T-helper 17 cell (primary cell): ENCODE measurements around the gene LOX. TPM values are rescaled to one million over a fixed set of nuclear protein-coding genes. Genes with fewer than 3 reads are reported as not detected.

Source experiments
- ATAC-seq: fragments of 150-1000 bp; cut with Tn5 transposase; 2 replicates; pipeline ENCODE4 v1.10.0; 2021; ENCODE audit warnings: mild to moderate bottlenecking, moderate library complexity
- DNase-seq, 3 donors: peaks; one replicate each; pipeline versions ENCODE4 v3.0.0 to v3.0.0-alpha.2; 2020 to 2021
- H3K9me3 ChIP-seq: one replicate; pipeline ENCODE4 v1.7.0; 2013; ENCODE audit warnings: low read length, mild to moderate bottlenecking; ENCODE audit not compliant: control insufficient read depth, poor library complexity, severe bottlenecking
- H3K27ac Mint-ChIP-seq: one replicate; pipeline ENCODE4 v1.8.0; 2022; ENCODE audit warnings: mild to moderate bottlenecking, moderate library complexity, mixed read lengths
- H3K27me3 Mint-ChIP-seq: one replicate; pipeline ENCODE4 v1.8.0; 2022; ENCODE audit warnings: mixed read lengths
- H3K36me3 Mint-ChIP-seq: one replicate; pipeline ENCODE4 v1.8.0; 2022; ENCODE audit warnings: low read depth, mixed read lengths
- H3K4me1 Mint-ChIP-seq: one replicate; pipeline ENCODE4 v1.8.0; 2022; ENCODE audit warnings: mild to moderate bottlenecking, mixed read lengths
- H3K4me3 Mint-ChIP-seq: one replicate; pipeline ENCODE4 v1.8.0; 2022; ENCODE audit warnings: mild to moderate bottlenecking, moderate library complexity, mixed read lengths
- total RNA-seq, 4 donors: library from RNA in 2 of 4; stranded (reverse) in 2 of 4; gene quantifications; one replicate each; pipeline ENCODE4 v1.2.3 and lab custom pipeline; 2022 to 2026

Gene LOX
- total RNA-seq (under 1 TPM in 1 of 2 donors, not detected in 1; 0.65 TPM), total RNA-seq (lab: John Stamatoyannopoulos, UW) (0 to 0.35 reads per million in 2 donors)

DNA sequence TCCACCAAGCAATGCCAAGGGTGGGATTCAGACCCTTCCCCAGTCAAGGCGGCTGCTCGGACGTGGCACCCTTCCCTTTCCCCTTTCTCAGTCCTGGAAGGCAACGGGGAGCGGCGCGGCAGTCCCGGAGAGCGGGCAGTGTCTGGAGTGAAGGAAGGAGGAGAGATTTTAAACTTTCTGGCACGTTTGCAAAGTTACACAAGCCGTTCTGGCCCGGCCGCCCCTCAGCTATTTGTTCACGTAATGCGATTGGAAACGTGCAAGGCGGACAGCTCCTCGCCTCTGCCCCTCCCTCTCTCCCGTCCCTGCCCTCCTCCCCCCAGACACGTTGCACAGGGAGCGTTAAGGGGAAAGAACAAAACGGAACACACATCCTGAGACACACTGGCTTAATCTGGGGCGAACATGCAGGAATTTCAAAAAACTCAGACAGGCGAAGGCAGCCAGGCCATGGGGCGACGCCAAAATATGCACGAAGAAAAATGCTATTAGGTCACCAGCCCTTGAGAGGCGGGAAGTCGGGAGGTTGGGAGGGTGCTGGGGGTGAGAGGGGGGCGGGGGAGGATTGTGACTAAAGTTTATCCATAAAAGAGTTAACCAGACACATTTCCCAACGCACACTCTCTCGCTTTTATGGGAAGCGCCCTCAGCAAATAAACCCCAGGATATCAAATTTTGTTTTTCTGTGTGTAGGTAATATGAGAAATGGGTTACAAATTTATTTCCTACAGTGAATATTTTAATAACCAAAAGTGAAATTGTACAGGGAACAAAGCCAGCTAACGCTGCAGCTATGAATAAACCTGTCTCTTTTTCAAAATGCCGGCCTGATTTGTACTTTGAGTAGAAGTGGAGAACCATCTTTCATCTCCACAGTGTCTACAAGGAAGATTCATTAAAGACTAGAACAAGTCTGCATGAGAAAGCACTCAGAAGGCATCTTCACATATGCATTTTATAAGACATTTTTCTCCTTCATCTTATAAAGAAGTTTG lies at the start of gene LOX:
TSS of gene LOX (minus strand) at position 144 of the 995 bp plus-strand sequence. CDS start 274 bp downstream, outside the sequence.
- Mint-ChIP-seq H3K36me3 (peaks cover 4% of the 10 kb centered on the region), H3K27me3 (peaks cover 60% of the 10 kb centered on the region), H3K4me3 (peak within 1 kb of the TSS; percentile 87), H3K4me1 (peaks cover 12% of the 10 kb centered on the region), H3K27ac (peak within 1 kb of the TSS; percentile 71)
- H3K9me3 ChIP-seq: no peaks in the 10 kb centered on the region
- ATAC-seq (no peak), DNase-seq (no peak)

- H3K4me1 Mint-ChIP-seq: no peaks in the 10 kb centered on the region
Measured at GRCh38 chr5:122126756-122127321, 48.8 kb upstream of the LOX start.

DNA sequence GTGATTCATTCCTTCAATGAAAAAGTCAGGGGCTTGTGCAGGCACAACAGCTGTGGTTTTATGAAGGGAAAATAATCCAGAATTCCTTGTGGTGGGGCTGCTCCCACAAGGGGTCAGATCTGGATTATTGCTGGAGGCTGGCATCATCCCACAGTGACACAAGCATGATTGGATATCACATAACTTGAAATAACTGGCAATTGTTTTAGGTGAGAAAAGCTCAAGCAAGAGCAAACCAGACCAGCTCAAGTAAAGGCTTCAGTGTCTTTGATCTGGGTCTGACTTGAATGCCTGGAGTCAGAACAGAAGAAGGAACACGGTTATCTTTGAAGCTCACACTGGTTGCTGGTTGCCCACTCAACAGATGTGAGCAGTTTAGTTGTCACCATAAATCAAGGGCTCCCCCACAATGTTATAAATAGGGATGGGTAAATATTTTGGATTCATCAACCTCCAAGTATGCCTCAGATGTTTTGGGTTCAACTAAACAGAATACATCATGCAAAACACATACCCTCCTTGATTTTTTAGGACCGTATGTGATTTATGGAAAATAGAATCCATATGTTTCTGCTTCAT lies 48.2 kb upstream of the LOX start:
- Mint-ChIP-seq H3K27me3 (peaks cover 10% of the 10 kb centered on the region), H3K4me1 (no peaks in the 10 kb centered on the region), H3K36me3 (no peaks in the 10 kb centered on the region), H3K4me3 (no peak overlapping the region), H3K27ac (peak overlapping the region; percentile 21)
- ATAC-seq: no peak
- H3K9me3 ChIP-seq: no peaks in the 10 kb centered on the region
- no peak for DNase-seq

More at GRCh38 chr5:122126756-122127321, 48.8 kb upstream of the LOX start:
- H3K4me3 Mint-ChIP-seq: no peak overlapping the region
- ATAC-seq: no peak
- peaks cover 4% of the 10 kb centered on the region for H3K27me3 Mint-ChIP-seq
- peak overlapping the region; percentile 21 for H3K27ac Mint-ChIP-seq
- no peak for DNase-seq
- H3K36me3 Mint-ChIP-seq: no peaks in the 10 kb centered on the region
- no peaks in the 10 kb centered on the region for H3K9me3 ChIP-seq

GRCh38 chr5:122124766-122125165 lies 46.7 kb upstream of the LOX start:
- no peaks in the 10 kb centered on the region for H3K9me3 ChIP-seq
- ATAC-seq: no peak
- Mint-ChIP-seq H3K36me3 (no peaks in the 10 kb centered on the region), H3K27ac (no peak overlapping the region), H3K4me1 (no peaks in the 10 kb centered on the region), H3K4me3 (no peak overlapping the region), H3K27me3 (peaks cover 16% of the 10 kb centered on the region)
- DNase-seq: no peak

- H3K27me3 Mint-ChIP-seq: peaks cover 22% of the 10 kb centered on the region
- H3K4me1 Mint-ChIP-seq: no peaks in the 10 kb centered on the region
- no peaks in the 10 kb centered on the region for H3K9me3 ChIP-seq
- H3K36me3 Mint-ChIP-seq: no peaks in the 10 kb centered on the region
- H3K27ac Mint-ChIP-seq: no peak overlapping the region
- H3K4me3 Mint-ChIP-seq: no peak overlapping the region
- ATAC-seq (no peak), DNase-seq (no peak)
Measured at GRCh38 chr5:122121479-122122465, 43.7 kb upstream of the LOX start.

GRCh38 chr5:122120957-122121356 lies 42.9 kb upstream of the LOX start:
- no peak for DNase-seq
- H3K4me3 Mint-ChIP-seq: no peak overlapping the region

DNA sequence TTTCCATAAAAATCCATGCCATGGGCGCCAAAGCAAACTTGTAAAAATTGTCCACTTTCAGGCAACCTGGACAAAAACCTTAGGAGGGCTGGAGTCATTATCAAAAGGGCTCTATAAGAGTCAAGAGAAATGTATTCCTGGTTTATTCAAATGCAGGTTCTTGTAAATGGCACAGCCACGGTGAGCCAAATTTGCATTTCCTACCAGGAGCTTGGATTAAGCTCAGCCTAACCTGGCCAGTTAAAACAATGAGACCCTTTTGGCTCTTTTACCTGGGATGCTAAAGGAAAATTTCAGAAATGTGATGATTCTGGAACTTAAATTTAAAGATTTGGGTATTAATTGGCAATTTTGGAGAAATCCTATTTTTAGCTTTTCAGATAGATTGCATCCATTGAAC lies 42.4 kb upstream of the LOX start:
- DNase-seq (no peak), ATAC-seq (no peak)
- Mint-ChIP-seq H3K36me3 (no peaks in the 10 kb centered on the region), H3K4me1 (no peaks in the 10 kb centered on the region), H3K4me3 (no peak overlapping the region), H3K27ac (no peak overlapping the region), H3K27me3 (peaks cover 22% of the 10 kb centered on the region)
- H3K9me3 ChIP-seq: no peaks in the 10 kb centered on the region

More at GRCh38 chr5:122120957-122121356, 42.9 kb upstream of the LOX start:
- H3K9me3 ChIP-seq: no peaks in the 10 kb centered on the region
- H3K36me3 Mint-ChIP-seq: no peaks in the 10 kb centered on the region
- H3K27ac Mint-ChIP-seq: no peak overlapping the region
- no peaks in the 10 kb centered on the region for H3K4me1 Mint-ChIP-seq
- H3K27me3 Mint-ChIP-seq: peaks cover 22% of the 10 kb centered on the region
- ATAC-seq: no peak

- no peaks in the 10 kb centered on the region for H3K36me3 Mint-ChIP-seq
- no peak overlapping the region for H3K4me3 Mint-ChIP-seq
- DNase-seq: no peak
- no peak for ATAC-seq
- H3K9me3 ChIP-seq: no peaks in the 10 kb centered on the region
- H3K27me3 Mint-ChIP-seq: peaks cover 22% of the 10 kb centered on the region
- H3K4me1 Mint-ChIP-seq: no peaks in the 10 kb centered on the region
- no peak overlapping the region for H3K27ac Mint-ChIP-seq
Measured at GRCh38 chr5:122119205-122119604, 41.1 kb upstream of the LOX start.

DNA sequence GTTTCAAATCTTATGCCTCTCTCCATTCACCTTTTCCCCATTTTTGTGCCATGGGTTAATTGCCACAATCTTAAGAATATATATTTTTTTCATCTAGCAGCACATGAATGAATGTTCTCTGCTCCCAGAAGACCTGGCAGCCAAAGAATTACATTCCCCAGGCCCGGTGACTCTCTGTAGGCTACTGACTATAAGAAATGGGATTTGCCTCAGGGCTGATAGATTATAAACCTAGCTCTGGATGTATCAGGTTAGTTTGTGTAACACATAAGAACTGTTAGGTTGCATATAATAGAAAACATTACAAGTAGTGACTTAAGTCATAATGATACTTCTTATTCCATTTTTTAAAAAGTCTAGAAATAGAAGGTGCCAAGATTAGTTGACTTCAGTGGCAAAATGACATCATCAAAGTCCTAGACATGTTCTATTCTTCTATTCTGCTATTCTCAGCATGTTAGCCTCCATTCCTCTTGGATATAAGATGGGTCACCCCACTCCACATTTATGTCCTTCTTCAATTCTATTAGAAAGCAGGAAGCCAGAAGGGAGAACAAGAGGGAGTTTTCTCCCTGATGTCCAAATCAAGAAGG lies 40.4 kb upstream of the LOX start:
- H3K9me3 ChIP-seq: no peaks in the 10 kb centered on the region
- Mint-ChIP-seq H3K36me3 (no peaks in the 10 kb centered on the region), H3K27ac (no peak overlapping the region), H3K27me3 (peaks cover 26% of the 10 kb centered on the region), H3K4me1 (no peaks in the 10 kb centered on the region), H3K4me3 (no peak overlapping the region)
- ATAC-seq: no peak
- no peak for DNase-seq

- H3K9me3 ChIP-seq: no peaks in the 10 kb centered on the region
- no peak for DNase-seq
- H3K4me3 Mint-ChIP-seq: no peak overlapping the region
- no peak overlapping the region for H3K27ac Mint-ChIP-seq
- ATAC-seq: no peak
- H3K36me3 Mint-ChIP-seq: no peaks in the 10 kb centered on the region
- peaks cover 2% of the 10 kb centered on the region for H3K4me1 Mint-ChIP-seq
- peaks cover 9% of the 10 kb centered on the region for H3K27me3 Mint-ChIP-seq
Measured at GRCh38 chr5:122114501-122114900, 36.4 kb upstream of the LOX start.

DNA sequence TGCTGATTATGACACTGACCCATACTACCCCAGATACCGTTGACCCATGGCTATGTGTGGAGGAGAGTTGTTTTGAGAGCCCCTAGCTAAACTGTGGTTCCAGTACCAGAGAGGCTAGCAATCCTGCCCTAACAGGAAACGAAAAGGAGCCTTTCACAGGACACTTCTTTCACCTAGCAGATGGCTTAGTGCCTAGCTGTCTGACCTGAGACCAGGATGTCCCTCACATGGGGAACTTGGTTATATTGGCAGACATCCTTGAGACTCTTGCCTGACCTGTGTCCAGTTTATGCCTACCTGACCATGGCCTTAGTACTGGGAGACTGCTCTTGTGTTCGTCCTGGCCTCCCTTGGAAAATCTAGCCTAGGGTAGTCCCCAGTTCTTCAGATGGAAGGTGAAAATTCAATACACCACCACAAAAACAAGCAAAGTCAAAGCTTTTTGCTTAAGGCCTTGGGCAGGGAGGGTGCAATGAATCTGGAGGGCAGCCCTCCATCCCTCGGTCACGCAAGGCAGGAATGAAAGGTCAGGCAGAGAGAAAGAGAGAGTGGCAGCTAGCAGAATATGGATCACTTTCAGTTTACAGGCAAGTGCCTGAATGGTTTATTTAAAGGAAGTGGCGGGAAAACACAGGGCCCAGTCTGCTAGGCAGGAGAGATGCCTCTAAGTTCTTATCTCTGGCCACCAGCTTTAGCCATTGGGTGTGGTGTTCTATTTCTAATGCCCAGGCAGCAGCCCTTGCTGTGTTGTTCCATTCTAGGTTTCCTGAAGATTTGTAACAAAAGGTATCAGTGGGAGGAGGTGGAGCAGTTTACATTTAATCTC lies 34.9 kb upstream of the LOX start:
- DNase-seq (no peak), ATAC-seq (no peak)
- Mint-ChIP-seq H3K36me3 (no peaks in the 10 kb centered on the region), H3K4me3 (no peak overlapping the region), H3K27ac (no peak overlapping the region), H3K4me1 (peaks cover 2% of the 10 kb centered on the region), H3K27me3 (peaks cover 15% of the 10 kb centered on the region)
- H3K9me3 ChIP-seq: no peaks in the 10 kb centered on the region
